Colonic mucosa (tissue), 4 donors: ENCODE measurements around the gene SRP19. TPM values are rescaled to one million over a fixed set of nuclear protein-coding genes. Genes with fewer than 3 reads are reported as not detected.

ENCODE experiments used
- DNase-seq: peaks from one replicate; pipeline ENCODE4 v3.0.0-alpha.2; 2020
- H3K27ac ChIP-seq: fragments of 200-600 bp; one replicate; pipeline ENCODE4 v1.8.0; 2021
- H3K27me3 ChIP-seq: fragments of 200-600 bp; one replicate; pipeline ENCODE4 v1.8.0; 2021
- H3K36me3 ChIP-seq: fragments of 200-600 bp; one replicate; pipeline ENCODE4 v1.8.0; 2021
- H3K4me1 ChIP-seq: fragments of 200-600 bp; one replicate; pipeline ENCODE4 v1.8.0; 2021; ENCODE audit warnings: mild to moderate bottlenecking
- H3K4me3 ChIP-seq: fragments of 200-600 bp; one replicate; pipeline ENCODE4 v1.8.0; 2021
- H3K9ac ChIP-seq, 2 donors: one replicate each; pipeline ENCODE4 v1.7.0; 2013; ENCODE audit warnings: control low read depth in 2 of 2, low read depth in 2 of 2, low read length in 2 of 2
- H3K9me3 ChIP-seq: fragments of 200-600 bp; one replicate; pipeline ENCODE4 v1.8.0; 2021
- intact Hi-C: fragments of 100-400 bp; cut with DNase I; formaldehyde crosslinking; loops from one replicate; pipeline ENCODE4 v1.14.1; 2022
- total RNA-seq, 2 donors: library from RNA; stranded (reverse); fragmentation: NEBNext Ultra II Directional in 1 of 2; extraction: Animal tissue kit (Norgen Biotek cat#: 25700) in 1 of 2; gene quantifications; one replicate each; pipeline ENCODE4 v1.2.1, GENCODE V29; 2021
- TF ChIP-seq, protein P1 (sequence below): fragments of 200-600 bp; IDR thresholded peaks from one replicate; pipeline ENCODE4 v1.8.0; 2022; ENCODE audit warnings: antibody characterized with exemption, mild to moderate bottlenecking
- donor health status: healthy.
- donor health status: DM: no; HTN: no; CAD: no.
- donor health status: DM: no; HTN: no; CAD: no.

SRP19 gene
- total RNA-seq, 2 donors from 2014 or later: 27.0 to 33.2 TPM

GRCh38 chr5:112867411-112867810 is 6.3 kb downstream of the SRP19 start:
- Histone ChIP-seq H3K27me3 (no peaks in the 10 kb centered on the region), H3K9me3 (no peaks in the 10 kb centered on the region), H3K4me3 (no peak overlapping the region), H3K36me3 (no peaks in the 10 kb centered on the region), H3K4me1 (peaks cover 5% of the 10 kb centered on the region), H3K27ac (no peak overlapping the region), H3K9ac (no peak overlapping the region)
- TF ChIP-seq, protein P1, sequence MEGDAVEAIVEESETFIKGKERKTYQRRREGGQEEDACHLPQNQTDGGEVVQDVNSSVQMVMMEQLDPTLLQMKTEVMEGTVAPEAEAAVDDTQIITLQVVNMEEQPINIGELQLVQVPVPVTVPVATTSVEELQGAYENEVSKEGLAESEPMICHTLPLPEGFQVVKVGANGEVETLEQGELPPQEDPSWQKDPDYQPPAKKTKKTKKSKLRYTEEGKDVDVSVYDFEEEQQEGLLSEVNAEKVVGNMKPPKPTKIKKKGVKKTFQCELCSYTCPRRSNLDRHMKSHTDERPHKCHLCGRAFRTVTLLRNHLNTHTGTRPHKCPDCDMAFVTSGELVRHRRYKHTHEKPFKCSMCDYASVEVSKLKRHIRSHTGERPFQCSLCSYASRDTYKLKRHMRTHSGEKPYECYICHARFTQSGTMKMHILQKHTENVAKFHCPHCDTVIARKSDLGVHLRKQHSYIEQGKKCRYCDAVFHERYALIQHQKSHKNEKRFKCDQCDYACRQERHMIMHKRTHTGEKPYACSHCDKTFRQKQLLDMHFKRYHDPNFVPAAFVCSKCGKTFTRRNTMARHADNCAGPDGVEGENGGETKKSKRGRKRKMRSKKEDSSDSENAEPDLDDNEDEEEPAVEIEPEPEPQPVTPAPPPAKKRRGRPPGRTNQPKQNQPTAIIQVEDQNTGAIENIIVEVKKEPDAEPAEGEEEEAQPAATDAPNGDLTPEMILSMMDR: no peak
- intact Hi-C loops: no loop called here
- DNase-seq: no peak

GRCh38 chr5:112869948-112870347 is 8.9 kb downstream of the SRP19 start:
- no peak for DNase-seq
- H3K9me3 ChIP-seq: no peaks in the 10 kb centered on the region
- no peak overlapping the region for H3K9ac ChIP-seq
- TF ChIP-seq, protein P1: no peak
- intact Hi-C loops: no loop called here
- no peaks in the 10 kb centered on the region for H3K4me1 ChIP-seq
- no peaks in the 10 kb centered on the region for H3K36me3 ChIP-seq
- H3K4me3 ChIP-seq: no peak overlapping the region
- H3K27me3 ChIP-seq: no peaks in the 10 kb centered on the region
- H3K27ac ChIP-seq: no peak overlapping the region

DNA sequence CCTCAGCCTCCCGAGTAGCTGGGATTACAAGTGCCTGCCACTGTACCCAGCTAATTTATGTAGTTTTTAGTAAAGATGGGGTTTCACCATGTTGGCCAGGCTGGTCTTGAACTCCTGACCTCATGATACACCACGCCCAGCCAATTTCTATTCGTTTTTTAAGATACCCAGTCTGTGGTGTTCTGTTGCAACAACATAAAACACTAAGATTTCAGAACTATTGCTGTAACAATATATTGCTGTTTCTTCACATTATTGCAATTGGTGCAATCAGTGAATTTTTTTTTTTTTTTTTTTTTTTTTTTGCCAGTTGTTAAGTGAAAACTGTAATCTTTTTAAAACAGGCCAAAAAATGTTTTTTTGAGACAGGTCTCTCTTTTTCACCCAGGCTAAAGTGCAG is 9.9 kb downstream of the SRP19 start:
- no peak overlapping the region for H3K27ac ChIP-seq
- H3K27me3 ChIP-seq: no peaks in the 10 kb centered on the region
- no peaks in the 10 kb centered on the region for H3K4me1 ChIP-seq
- H3K4me3 ChIP-seq: no peak overlapping the region
- H3K36me3 ChIP-seq: no peaks in the 10 kb centered on the region
- intact Hi-C loops: no loop called here
- no peaks in the 10 kb centered on the region for H3K9me3 ChIP-seq
- DNase-seq: no peak
- no peak overlapping the region for H3K9ac ChIP-seq
- TF ChIP-seq, protein P1: no peak

- Histone ChIP-seq H3K9ac (no peak overlapping the region), H3K27me3 (no peaks in the 10 kb centered on the region), H3K4me1 (no peaks in the 10 kb centered on the region), H3K27ac (no peak overlapping the region), H3K9me3 (no peaks in the 10 kb centered on the region), H3K36me3 (no peaks in the 10 kb centered on the region), H3K4me3 (no peak overlapping the region)
- intact Hi-C loops: no loop called here
- TF ChIP-seq, protein P1: no peak
- DNase-seq: no peak
These were observed 15.3 kb downstream of the SRP19 start for GRCh38 chr5:112876362-112876761.

- no peak for DNase-seq
- TF ChIP-seq, protein P1: no peak
- H3K27ac ChIP-seq: no peak overlapping the region
- H3K4me3 ChIP-seq: no peak overlapping the region
- H3K4me1 ChIP-seq: no peaks in the 10 kb centered on the region
- no peaks in the 10 kb centered on the region for H3K27me3 ChIP-seq
- H3K9me3 ChIP-seq: no peaks in the 10 kb centered on the region
- H3K36me3 ChIP-seq: no peaks in the 10 kb centered on the region
- no peak overlapping the region for H3K9ac ChIP-seq
- intact Hi-C loops: no loop called here
These were observed 17.0 kb downstream of the SRP19 start for GRCh38 chr5:112878101-112878500.

- no peak overlapping the region for H3K9ac ChIP-seq
- H3K36me3 ChIP-seq: no peaks in the 10 kb centered on the region
- TF ChIP-seq, protein P1: no peak
- no peak for DNase-seq
- H3K4me3 ChIP-seq: no peak overlapping the region
- intact Hi-C loops: no loop called here
- H3K9me3 ChIP-seq: no peaks in the 10 kb centered on the region
- no peaks in the 10 kb centered on the region for H3K27me3 ChIP-seq
- H3K4me1 ChIP-seq: no peaks in the 10 kb centered on the region
- H3K27ac ChIP-seq: no peak overlapping the region
These were observed 17.7 kb downstream of the SRP19 start for GRCh38 chr5:112878760-112879159.
